IPS-18a (cell line): ENCODE data around the gene CCDC68.

Experiments
- H3K27ac ChIP-seq: one replicate; pipeline ENCODE4 v1.5.1; 2013; ENCODE audit warnings: low read length
- H3K27me3 ChIP-seq: one replicate; pipeline ENCODE4 v1.6.1; 2013; ENCODE audit warnings: mild to moderate bottlenecking, low read length; ENCODE audit not compliant: control insufficient read depth, insufficient read depth
- H3K36me3 ChIP-seq: one replicate; pipeline ENCODE4 v1.6.1; 2013; ENCODE audit warnings: low read depth, low read length; ENCODE audit not compliant: control insufficient read depth
- H3K4me1 ChIP-seq: one replicate; pipeline ENCODE4 v1.6.1; 2013; ENCODE audit warnings: low read depth, low read length; ENCODE audit not compliant: control insufficient read depth
- H3K4me3 ChIP-seq: one replicate; pipeline ENCODE4 v1.5.1; 2013; ENCODE audit warnings: low read length
- H3K9ac ChIP-seq: one replicate; pipeline ENCODE4 v1.6.1; 2013; ENCODE audit warnings: mild to moderate bottlenecking, low read length, moderate library complexity
- H3K9me3 ChIP-seq: one replicate; pipeline ENCODE4 v1.6.1; 2013; ENCODE audit warnings: low read depth, low read length; ENCODE audit not compliant: control insufficient read depth

Gene CCDC68, protein sequence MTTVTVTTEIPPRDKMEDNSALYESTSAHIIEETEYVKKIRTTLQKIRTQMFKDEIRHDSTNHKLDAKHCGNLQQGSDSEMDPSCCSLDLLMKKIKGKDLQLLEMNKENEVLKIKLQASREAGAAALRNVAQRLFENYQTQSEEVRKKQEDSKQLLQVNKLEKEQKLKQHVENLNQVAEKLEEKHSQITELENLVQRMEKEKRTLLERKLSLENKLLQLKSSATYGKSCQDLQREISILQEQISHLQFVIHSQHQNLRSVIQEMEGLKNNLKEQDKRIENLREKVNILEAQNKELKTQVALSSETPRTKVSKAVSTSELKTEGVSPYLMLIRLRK

GRCh38 chr18:54958704-54959625, at the start of gene CCDC68:
Gene CCDC68 (minus strand): TSS chr18:54959461. CDS start chr18:54942791, 16,670 bp downstream.
- no peaks in the 10 kb centered on the region for H3K4me1 ChIP-seq
- peak within 1 kb of the TSS; percentile 58 for H3K4me3 ChIP-seq
- H3K9me3 ChIP-seq, result no peaks in the 10 kb centered on the region
- no peak within 1 kb of the TSS for H3K9ac ChIP-seq
- peaks cover 12% of the 10 kb centered on the region for H3K27me3 ChIP-seq
- no peak within 1 kb of the TSS for H3K27ac ChIP-seq
- H3K36me3 ChIP-seq, result no peaks in the 10 kb centered on the region

DNA sequence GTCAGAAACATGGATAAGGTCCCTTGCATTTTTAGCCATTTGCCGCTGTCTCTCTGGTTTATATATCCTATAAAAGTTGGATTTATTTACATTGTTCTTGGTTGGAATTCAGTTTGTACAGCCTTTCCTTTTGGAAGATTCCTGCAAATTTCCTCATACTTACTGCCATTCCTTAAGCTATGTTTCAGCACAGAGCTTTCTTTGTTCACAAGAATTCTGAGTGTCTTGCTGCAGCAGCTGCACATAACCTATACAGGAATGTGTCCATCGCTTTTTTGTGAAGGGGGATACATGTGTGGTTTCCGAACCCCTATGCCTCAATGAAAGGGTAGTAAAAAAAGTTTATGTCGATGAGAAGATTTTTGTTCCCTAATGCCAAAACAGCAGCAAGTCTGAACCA, 48.3 kb upstream of the CCDC68 start:
- H3K27me3 ChIP-seq, result no peaks in the 10 kb centered on the region
- no peaks in the 10 kb centered on the region for H3K9me3 ChIP-seq
- no peak overlapping the region for H3K9ac ChIP-seq
- no peak overlapping the region for H3K27ac ChIP-seq
- H3K36me3 ChIP-seq, result no peaks in the 10 kb centered on the region
- no peaks in the 10 kb centered on the region for H3K4me1 ChIP-seq
- no peak overlapping the region for H3K4me3 ChIP-seq

DNA sequence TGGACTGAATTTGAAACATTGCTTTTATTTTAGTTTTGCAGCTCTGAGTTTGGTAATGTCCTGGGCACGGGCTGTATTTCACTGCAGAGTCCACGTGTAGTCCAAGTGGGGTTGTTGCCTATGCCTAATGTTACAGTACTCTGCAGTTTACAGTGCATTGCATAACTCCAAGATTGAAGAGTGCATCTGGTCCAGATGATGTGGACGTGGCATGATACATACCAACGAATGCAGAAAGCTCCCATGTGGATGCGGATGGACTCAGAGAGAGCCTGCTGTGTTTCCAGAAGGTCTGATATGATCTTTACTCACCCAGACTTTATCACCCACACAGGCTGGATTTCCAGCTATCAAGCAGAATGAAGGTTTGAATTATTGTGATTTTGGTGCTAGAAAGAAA, 44.4 kb upstream of the CCDC68 start:
- Histone ChIP-seq H3K27ac (no peak overlapping the region), H3K4me3 (no peak overlapping the region), H3K9ac (no peak overlapping the region), H3K4me1 (peaks cover 5% of the 10 kb centered on the region), H3K36me3 (no peaks in the 10 kb centered on the region), H3K9me3 (no peaks in the 10 kb centered on the region), H3K27me3 (no peaks in the 10 kb centered on the region)

GRCh38 chr18:55002261-55002660, 43.0 kb upstream of the CCDC68 start:
- no peak overlapping the region for H3K9ac ChIP-seq
- no peaks in the 10 kb centered on the region for H3K27me3 ChIP-seq
- no peak overlapping the region for H3K4me3 ChIP-seq
- no peaks in the 10 kb centered on the region for H3K9me3 ChIP-seq
- H3K27ac ChIP-seq, result no peak overlapping the region
- H3K36me3 ChIP-seq, result no peaks in the 10 kb centered on the region
- H3K4me1 ChIP-seq, result peaks cover 5% of the 10 kb centered on the region

GRCh38 chr18:55001394-55002024, 42.2 kb upstream of the CCDC68 start:
- Histone ChIP-seq H3K36me3 (no peaks in the 10 kb centered on the region), H3K4me3 (no peak overlapping the region), H3K9ac (no peak overlapping the region), H3K4me1 (peaks cover 5% of the 10 kb centered on the region), H3K27me3 (no peaks in the 10 kb centered on the region), H3K9me3 (no peaks in the 10 kb centered on the region), H3K27ac (no peak overlapping the region)

- H3K27me3 ChIP-seq, result no peaks in the 10 kb centered on the region
These were observed 41.3 kb upstream of the CCDC68 start for GRCh38 chr18:55000529-55000928.

GRCh38 chr18:54999016-54999415, 39.8 kb upstream of the CCDC68 start:
- no peak overlapping the region for H3K4me3 ChIP-seq
- H3K9me3 ChIP-seq, result no peaks in the 10 kb centered on the region
- no peaks in the 10 kb centered on the region for H3K27me3 ChIP-seq

More at GRCh38 chr18:55000529-55000928, 41.3 kb upstream of the CCDC68 start:
- Histone ChIP-seq H3K36me3 (no peaks in the 10 kb centered on the region), H3K27ac (no peak overlapping the region), H3K9ac (no peak overlapping the region), H3K4me1 (peaks cover 5% of the 10 kb centered on the region), H3K4me3 (no peak overlapping the region), H3K9me3 (no peaks in the 10 kb centered on the region)

DNA sequence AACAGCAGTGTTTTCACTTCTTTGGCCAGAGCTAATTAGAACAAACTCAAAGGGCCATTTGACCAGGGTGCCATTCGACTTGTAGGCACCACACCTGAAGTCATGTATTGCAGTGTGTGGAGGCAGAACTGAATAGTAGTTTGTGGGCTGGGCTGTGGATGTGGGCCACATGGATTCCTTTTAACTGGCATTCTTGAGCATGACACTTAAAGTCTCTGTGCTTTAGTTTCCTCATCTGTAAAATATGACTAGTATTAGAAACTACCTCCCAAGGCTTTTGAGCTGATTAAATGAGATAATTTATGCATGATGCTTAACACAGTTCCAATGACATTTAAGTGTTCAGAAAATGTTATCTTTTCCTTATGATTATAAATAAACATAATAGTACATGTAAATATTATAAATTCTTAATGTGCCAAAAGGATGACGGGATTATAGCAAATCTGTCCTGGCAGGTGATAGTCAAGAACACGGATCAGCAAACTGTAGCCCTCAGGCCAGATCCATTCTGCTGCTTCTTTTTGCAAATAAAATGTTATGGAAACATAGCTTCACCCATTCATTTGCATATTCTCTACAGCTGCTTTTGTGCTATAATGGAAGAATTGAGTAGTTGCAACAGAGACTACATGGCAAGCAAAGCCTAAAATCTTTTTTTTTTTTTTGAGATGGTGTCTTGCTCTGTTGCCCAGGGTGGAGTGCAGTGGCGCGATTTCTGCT, 36.3 kb upstream of the CCDC68 start:
- Histone ChIP-seq H3K4me3 (no peak overlapping the region), H3K9me3 (no peaks in the 10 kb centered on the region), H3K27ac (no peak overlapping the region), H3K9ac (no peak overlapping the region), H3K36me3 (no peaks in the 10 kb centered on the region), H3K4me1 (no peaks in the 10 kb centered on the region), H3K27me3 (no peaks in the 10 kb centered on the region)

More at GRCh38 chr18:54999016-54999415, 39.8 kb upstream of the CCDC68 start:
- Histone ChIP-seq H3K9ac (no peak overlapping the region), H3K27ac (no peak overlapping the region), H3K36me3 (no peaks in the 10 kb centered on the region), H3K4me1 (peaks cover 5% of the 10 kb centered on the region)

DNA sequence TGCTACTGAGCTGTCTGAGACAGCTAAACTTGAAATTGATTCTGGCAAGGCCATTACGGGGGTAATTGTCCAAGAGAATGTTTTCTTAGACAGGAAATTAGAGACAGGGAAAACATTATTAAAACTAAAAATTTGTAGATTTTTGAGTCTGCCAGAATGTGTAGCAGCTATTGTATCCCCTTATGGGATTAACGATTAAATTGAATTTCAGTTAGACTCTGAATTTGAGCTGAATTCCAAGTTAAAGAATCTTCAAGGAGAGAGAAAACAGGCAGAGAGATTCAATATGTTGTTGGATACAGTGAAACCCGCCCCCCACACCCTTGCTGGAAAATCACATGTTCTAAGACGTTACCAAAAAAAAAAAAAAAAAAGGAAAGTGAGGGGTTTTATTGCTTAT, 32.7 kb upstream of the CCDC68 start:
- no peaks in the 10 kb centered on the region for H3K4me1 ChIP-seq
- H3K27me3 ChIP-seq, result no peaks in the 10 kb centered on the region
- no peaks in the 10 kb centered on the region for H3K36me3 ChIP-seq
- H3K27ac ChIP-seq, result no peak overlapping the region
- H3K9ac ChIP-seq, result no peak overlapping the region
- no peak overlapping the region for H3K4me3 ChIP-seq
- no peaks in the 10 kb centered on the region for H3K9me3 ChIP-seq

- Histone ChIP-seq H3K27ac (no peak overlapping the region), H3K27me3 (no peaks in the 10 kb centered on the region), H3K9me3 (no peaks in the 10 kb centered on the region), H3K9ac (no peak overlapping the region), H3K36me3 (no peaks in the 10 kb centered on the region), H3K4me3 (no peak overlapping the region), H3K4me1 (no peaks in the 10 kb centered on the region)
These were observed 25.6 kb upstream of the CCDC68 start for GRCh38 chr18:54984908-54985307.

DNA sequence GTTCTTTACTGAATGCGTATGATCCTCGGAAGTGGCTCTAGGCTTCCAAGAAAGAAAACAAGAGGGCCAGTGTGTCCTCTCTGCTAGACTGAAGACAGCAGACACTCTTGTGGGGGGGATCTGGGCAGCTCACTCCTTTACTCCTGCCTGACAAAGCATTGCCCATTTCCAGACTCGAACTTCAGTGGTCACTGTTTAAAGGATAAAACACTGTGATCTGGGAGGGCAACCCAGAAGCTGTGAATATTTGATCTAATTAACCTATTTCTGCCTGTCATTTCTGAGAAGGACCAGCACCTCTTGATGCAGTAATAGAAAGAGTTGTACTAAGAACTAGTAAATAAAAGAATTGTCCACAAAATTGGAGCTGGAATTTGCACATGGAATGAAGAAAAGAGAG, 24.5 kb upstream of the CCDC68 start:
- Histone ChIP-seq H3K9me3 (no peaks in the 10 kb centered on the region), H3K27me3 (no peaks in the 10 kb centered on the region), H3K4me3 (no peak overlapping the region)

More for the DNA sequence above, 24.5 kb upstream of the CCDC68 start:
- Histone ChIP-seq H3K36me3 (no peaks in the 10 kb centered on the region), H3K27ac (no peak overlapping the region), H3K9ac (no peak overlapping the region), H3K4me1 (no peaks in the 10 kb centered on the region)
